ENCODE measurements around the gene FAM3B. TPM values are rescaled to one million over a fixed set of nuclear protein-coding genes. Genes with fewer than 3 reads are reported as not detected.

The FAM3B gene
- total and polyA plus RNA-seq, 2 of the 4 experiments (the other 2 are of a cell fraction) = not detected

- H2AK5ac ChIP-seq (ENCODE audit: low read depth, low read length) = no peak overlapping the region
- POLR2A ChIA-PET (ENCODE audit: unreplicated experiment) = no interaction called here
- DNase-seq (no peak), ATAC-seq (ENCODE audit: low read depth) (no peak)
- H3K56ac ChIP-seq (ENCODE audit: extremely low read depth, insufficient read depth, low read length) = no peak overlapping the region
- H3K36me3 ChIP-seq (ENCODE audit: control insufficient read depth, insufficient read depth, low read length) = no peaks in the 10 kb centered on the region; the same call in 1 of the 2 replicates
- H4K91ac ChIP-seq (ENCODE audit: insufficient read depth, low read depth, low read length) = no peak overlapping the region
- H4K5ac ChIP-seq (ENCODE audit: low read depth, low read length) = no peak overlapping the region
- H2AK9ac ChIP-seq (replicated peaks; ENCODE audit: low read depth, low read length, poor library complexity) = no peak overlapping the region
- H3K18ac ChIP-seq (ENCODE audit: low read depth, low read length) = no peak overlapping the region
- no peaks in the 10 kb centered on the region for H4K20me1 ChIP-seq (ENCODE audit: insufficient read depth, low read length)
- H3K4me2 ChIP-seq (ENCODE audit: low read depth, low read length) = no peak overlapping the region
- no peak overlapping the region for H2AFZ ChIP-seq (replicated peaks; ENCODE audit: low read length, poor library complexity)
- BruUV-seq (replicated peaks) = no TSS peak
- intact Hi-C loops (cut with micrococcal nuclease) (no loop called here), dilution Hi-C loops (cut with HindIII; ENCODE audit: low sequenced_read_pairs, unreplicated experiment) (no loop called here), in situ Hi-C loops (cut with MboI; ENCODE audit: low sequenced_read_pairs) (loop anchor here (25.0 kb wide), 1 partner anchor 509 kb away; no protein-coding TSS in a partner anchor)
- WGBS, 2 experiments (ENCODE audit: extremely low coverage in 2 of 2, insufficient read length in 1 of 2) = 33% methylated on average over 1 of the region's 4 CpGs; no CpG with 5 or more reads in 1 of the 2 experiments
- H3K27ac ChIP-seq (ENCODE audit: insufficient read depth, low read length) = no peak overlapping the region
- no peak overlapping the region for H2BK120ac ChIP-seq (ENCODE audit: low read depth, low read length)
- no peak overlapping the region for H3K4me3 ChIP-seq (ENCODE audit: insufficient read depth, low read depth, low read length)
- no peaks in the 10 kb centered on the region for H3K79me1 ChIP-seq (ENCODE audit: low read depth in 1 of 2, low read length in 2 of 2)
- TF ChIP-seq BHLHE40 (IDR thresholded peaks at IDR 0.05; ENCODE audit: low read depth, low read length) (no peak), RFX5 (IDR thresholded peaks at IDR 0.05; ENCODE audit: low read depth, low read length) (no peak), POLR2A (IDR thresholded peaks at IDR 0.05; ENCODE audit: low read depth, low read length) (no peak), MXI1 (IDR thresholded peaks at IDR 0.05; ENCODE audit: borderline replicate concordance, low read depth, low read length) (no peak), CTCF (conservative IDR thresholded peaks at IDR 0.05; ENCODE audit: low read depth, low read length) (no peak), RAD21 (IDR thresholded peaks at IDR 0.05; ENCODE audit: low read length) (no peak), RCOR1 (IDR thresholded peaks at IDR 0.05; ENCODE audit: insufficient replicate concordance, low read length) (no peak), ELK1 (IDR thresholded peaks at IDR 0.05; ENCODE audit: borderline replicate concordance, low read depth, low read length) (no peak), USF2 (IDR thresholded peaks at IDR 0.05; ENCODE audit: low read depth, low read length) (no peak), FOS (IDR thresholded peaks at IDR 0.05; ENCODE audit: low read depth, low read length) (no peak), MAZ (IDR thresholded peaks at IDR 0.05; ENCODE audit: borderline replicate concordance, low read depth, low read length) (no peak)
- H4K8ac ChIP-seq (ENCODE audit: low read depth in 2 of 2, low read length in 2 of 2) = no peak overlapping the region
- H3K9me1 ChIP-seq (ENCODE audit: insufficient read depth, low read length) = no peaks in the 10 kb centered on the region
- no peak overlapping the region for H2BK15ac ChIP-seq (ENCODE audit: low read depth, low read length)
- H2BK20ac ChIP-seq (ENCODE audit: low read depth, low read length) = no peak overlapping the region
- CTCF ChIA-PET = no interaction called here
- no peak overlapping the region for H3K4ac ChIP-seq (ENCODE audit: low read depth, low read length)
- no peaks in the 10 kb centered on the region for H3K9me3 ChIP-seq (ENCODE audit: control insufficient read depth, insufficient read depth, low read length)
- H3K23ac ChIP-seq (ENCODE audit: low read depth, low read length) = no peak overlapping the region
- H3K9ac ChIP-seq (ENCODE audit: low read depth, low read length) = no peak overlapping the region
- no peak overlapping the region for H3K14ac ChIP-seq (replicated peaks; ENCODE audit: low read depth, low read length)
- no peaks in the 10 kb centered on the region; the same call in 1 of the 2 replicates for H3K27me3 ChIP-seq (ENCODE audit: control insufficient read depth, insufficient read depth, low read length)
- peaks cover 2% of the 10 kb centered on the region; the same call in 1 of the 2 replicates for H3K4me1 ChIP-seq (ENCODE audit: control insufficient read depth, insufficient read depth, low read length)
- H2BK5ac ChIP-seq (ENCODE audit: low read depth, low read length, poor library complexity, severe bottlenecking) = no peak overlapping the region
These were observed 38.8 kb upstream of the FAM3B start for GRCh38 chr21:41277846-41278245.

All from IMR-90 (cell line).